Right atrium auricular region (tissue), 2 donors: Measurements from ENCODE around the gene SNX7. TPM values are rescaled to one million over a fixed set of nuclear protein-coding genes. Genes with fewer than 3 reads are reported as not detected.

Experiments used
- DNase-seq: peaks from one replicate; pipeline ENCODE4 v3.0.0-alpha.2; 2019; ENCODE audit warnings: low spot score
- H3K27ac ChIP-seq, 2 donors: fragments of 200-600 bp; sonication (generic); 1 replicate in 1 of 2; 2 replicates in 1 of 2; pipeline ENCODE4 v1.5.1; 2016 to 2019
- H3K27me3 ChIP-seq, 2 donors: fragments of 200-600 bp; sonication (generic); one replicate each; pipeline versions ENCODE4 v1.5.1 to v1.6.0; 2017 to 2019
- H3K36me3 ChIP-seq: fragments of 200-600 bp; sonication (generic); one replicate; pipeline ENCODE4 v1.5.1; 2016
- H3K4me1 ChIP-seq, 2 donors: fragments of 200-600 bp; sonication (generic); one replicate each; pipeline versions ENCODE4 v1.5.1 to v1.6.0; 2017 to 2019
- H3K4me3 ChIP-seq, 2 donors: fragments of 200-600 bp; sonication (generic); 1 replicate in 1 of 2; 2 replicates in 1 of 2; pipeline ENCODE4 v1.5.1; 2017 to 2019; ENCODE audit warnings: mild to moderate bottlenecking in 1 of 2, moderate library complexity in 1 of 2
- H3K9me3 ChIP-seq, 2 donors: fragments of 200-600 bp; sonication (generic); one replicate each; pipeline ENCODE4 v1.5.1; 2019
- total RNA-seq, 2 donors: library from RNA; depleted of rRNA; stranded (reverse); fragments of >200 nt; gene quantifications; one replicate each; pipeline ENCODE4 v1.1.0, GENCODE V29; 2016
- TF ChIP-seq, protein P1 (sequence below), 2 donors: fragments of 200-600 bp; sonication (generic); IDR thresholded peaks; one replicate each; pipeline ENCODE4 v1.5.1; 2019; ENCODE audit warnings: antibody characterized with exemption in 2 of 2

Gene SNX7
- total RNA-seq, 2 donors from 2014 or later, result 17.7 to 25.0 TPM

DNA sequence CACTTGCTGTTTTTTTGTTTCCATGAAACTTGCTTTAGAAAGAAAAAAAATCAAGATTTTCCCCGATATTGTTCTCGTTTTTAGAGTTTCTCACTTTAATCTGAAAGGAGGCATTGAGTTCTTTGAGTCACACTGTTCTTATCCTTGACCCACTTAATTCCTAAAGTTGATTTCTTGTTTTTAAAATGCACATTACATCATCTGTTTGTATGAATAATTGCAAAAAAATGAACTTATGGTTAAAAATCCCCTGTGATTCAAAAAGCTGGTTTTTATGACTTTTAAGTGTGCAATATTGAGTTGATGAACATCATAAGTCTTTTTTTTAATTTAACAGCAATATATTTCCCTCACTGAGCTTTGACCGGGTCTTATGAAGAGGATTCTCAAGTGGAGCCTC, 131.6 kb downstream of the SNX7 start:
- H3K36me3 ChIP-seq, result no peaks in the 10 kb centered on the region

DNA sequence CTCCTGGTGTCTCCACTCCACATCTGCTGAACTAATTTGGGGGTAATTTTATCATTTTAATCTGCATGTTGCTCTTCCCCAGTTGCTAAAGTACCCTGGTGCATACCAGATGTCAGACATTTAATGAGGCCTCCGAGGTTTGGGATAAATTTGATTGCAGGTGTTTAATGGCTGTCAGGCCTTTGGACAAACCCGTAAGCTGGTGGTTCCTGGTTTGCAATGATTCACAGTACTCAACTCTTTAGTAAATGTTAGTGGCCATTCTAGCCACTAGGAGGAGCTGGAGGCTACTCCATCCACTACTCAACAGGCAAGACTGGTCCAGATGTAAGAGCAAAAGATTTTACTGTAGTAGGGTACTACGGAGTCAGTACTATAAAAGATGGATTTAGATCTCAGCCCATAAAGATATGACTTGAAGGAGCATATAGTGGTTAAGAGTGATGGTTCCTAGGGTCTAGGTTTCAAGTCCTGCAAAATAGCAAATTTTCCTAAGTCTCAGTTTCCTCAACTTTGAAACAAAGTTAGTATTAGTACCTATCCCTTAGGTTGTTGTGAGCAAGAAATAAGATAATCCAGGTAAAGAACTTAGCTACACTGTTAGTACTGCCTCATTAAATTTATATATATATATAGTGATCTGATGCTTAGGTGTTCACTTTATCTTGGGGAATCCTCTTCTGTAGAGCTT, 132.8 kb downstream of the SNX7 start:
- Histone ChIP-seq H3K27me3 (no peaks in the 10 kb centered on the region), H3K27ac (no peak overlapping the region), H3K4me1 (peaks cover 0 to 2% of the 10 kb centered on the region in 2 donors), H3K9me3 (no peaks in the 10 kb centered on the region), H3K4me3 (no peak overlapping the region), H3K36me3 (no peaks in the 10 kb centered on the region)
- TF ChIP-seq, protein P1, sequence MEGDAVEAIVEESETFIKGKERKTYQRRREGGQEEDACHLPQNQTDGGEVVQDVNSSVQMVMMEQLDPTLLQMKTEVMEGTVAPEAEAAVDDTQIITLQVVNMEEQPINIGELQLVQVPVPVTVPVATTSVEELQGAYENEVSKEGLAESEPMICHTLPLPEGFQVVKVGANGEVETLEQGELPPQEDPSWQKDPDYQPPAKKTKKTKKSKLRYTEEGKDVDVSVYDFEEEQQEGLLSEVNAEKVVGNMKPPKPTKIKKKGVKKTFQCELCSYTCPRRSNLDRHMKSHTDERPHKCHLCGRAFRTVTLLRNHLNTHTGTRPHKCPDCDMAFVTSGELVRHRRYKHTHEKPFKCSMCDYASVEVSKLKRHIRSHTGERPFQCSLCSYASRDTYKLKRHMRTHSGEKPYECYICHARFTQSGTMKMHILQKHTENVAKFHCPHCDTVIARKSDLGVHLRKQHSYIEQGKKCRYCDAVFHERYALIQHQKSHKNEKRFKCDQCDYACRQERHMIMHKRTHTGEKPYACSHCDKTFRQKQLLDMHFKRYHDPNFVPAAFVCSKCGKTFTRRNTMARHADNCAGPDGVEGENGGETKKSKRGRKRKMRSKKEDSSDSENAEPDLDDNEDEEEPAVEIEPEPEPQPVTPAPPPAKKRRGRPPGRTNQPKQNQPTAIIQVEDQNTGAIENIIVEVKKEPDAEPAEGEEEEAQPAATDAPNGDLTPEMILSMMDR (IDR thresholded peaks at IDR 0.05), result peak; percentile 45 to 73
- no peak for DNase-seq

More for the DNA sequence above, 131.6 kb downstream of the SNX7 start:
- TF ChIP-seq, protein P1 (IDR thresholded peaks at IDR 0.05), result no peak
- no peak for DNase-seq
- Histone ChIP-seq H3K9me3 (no peaks in the 10 kb centered on the region), H3K27me3 (no peaks in the 10 kb centered on the region), H3K4me3 (no peak overlapping the region), H3K27ac (no peak overlapping the region), H3K4me1 (peaks cover 0 to 2% of the 10 kb centered on the region in 2 donors)

DNA sequence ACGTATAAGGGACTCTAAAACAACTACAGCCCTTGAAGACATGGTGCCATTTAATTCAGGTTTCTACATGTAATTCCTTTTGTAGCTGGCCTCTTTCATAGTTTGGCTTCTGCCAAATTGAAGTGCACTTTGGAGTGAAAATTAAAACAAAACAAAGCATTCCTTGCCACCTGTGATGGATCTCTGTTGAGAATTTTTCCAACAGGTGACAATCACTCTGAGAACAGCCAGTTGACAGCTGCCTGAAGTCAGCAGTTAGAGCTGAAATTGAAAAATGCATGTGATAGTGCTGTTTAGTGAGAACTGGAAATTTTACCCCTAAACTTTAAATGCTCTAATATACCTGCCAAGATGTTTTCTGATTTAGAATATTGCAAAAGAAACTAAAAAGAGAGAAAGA, 134.5 kb downstream of the SNX7 start:
- Histone ChIP-seq H3K4me3 (no peak overlapping the region), H3K9me3 (no peaks in the 10 kb centered on the region), H3K36me3 (no peaks in the 10 kb centered on the region), H3K27ac (no peak overlapping the region), H3K27me3 (no peaks in the 10 kb centered on the region), H3K4me1 (peaks cover 0 to 2% of the 10 kb centered on the region in 2 donors)
- no peak for DNase-seq
- TF ChIP-seq, protein P1 (IDR thresholded peaks at IDR 0.05), result no peak

DNA sequence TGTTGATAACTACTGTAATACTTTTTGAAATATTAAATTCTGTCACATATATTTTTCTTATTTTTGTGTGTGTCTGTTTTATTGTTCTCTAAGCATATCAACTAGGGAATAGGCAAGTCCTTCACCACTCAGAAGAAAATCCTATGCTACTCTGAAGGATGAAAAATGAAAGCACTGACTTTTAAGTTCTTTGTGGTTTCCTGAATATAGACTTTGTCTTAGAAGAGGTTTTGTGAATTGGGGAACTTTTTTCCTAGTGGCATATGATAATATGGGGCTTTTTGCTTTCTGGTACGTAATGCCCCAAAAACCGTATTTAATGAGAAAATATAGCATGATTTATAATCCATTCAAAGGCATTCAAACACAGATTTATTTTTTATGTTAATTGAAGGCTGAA, 136.0 kb downstream of the SNX7 start:
- H3K4me1 ChIP-seq, result peaks cover 0 to 2% of the 10 kb centered on the region in 2 donors
- TF ChIP-seq, protein P1 (IDR thresholded peaks at IDR 0.05), result no peak
- no peak overlapping the region for H3K27ac ChIP-seq
- H3K4me3 ChIP-seq, result no peak overlapping the region
- DNase-seq, result no peak
- H3K36me3 ChIP-seq, result no peaks in the 10 kb centered on the region
- H3K27me3 ChIP-seq, result no peaks in the 10 kb centered on the region
- H3K9me3 ChIP-seq, result no peaks in the 10 kb centered on the region
